NCI-H526 (cell line): ENCODE measurements around the gene CEP44.
"Not testable (repeated sequence)": the region's sequence is repeated elsewhere in the genome, so short reads cannot be mapped to it uniquely, and the experiment has no call there.

Experiments used
- DNase-seq, 2 experiments: peaks; one replicate each; lab custom pipeline; 2025; lab: John Stamatoyannopoulos, UW

Gene CEP44

DNA sequence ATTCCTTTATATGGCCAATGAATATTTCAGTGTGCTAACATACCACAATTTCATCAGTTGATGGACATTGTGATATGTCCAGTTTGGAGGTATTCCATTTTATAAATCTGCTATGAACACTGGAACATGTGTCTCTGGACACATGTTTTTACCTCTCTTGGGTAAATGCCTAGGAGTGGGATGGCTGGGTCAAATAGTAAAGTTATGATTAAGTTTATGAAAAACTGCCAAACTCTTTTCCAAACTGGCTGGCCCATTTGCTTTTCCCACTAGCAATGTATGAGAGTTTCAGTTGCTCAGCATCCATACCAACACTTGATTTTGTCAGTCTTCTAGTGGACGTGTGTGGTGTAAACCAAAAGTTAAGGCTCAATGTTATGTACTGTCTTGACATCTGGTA, 40.5 kb downstream of the CEP44 start:
- no peak for DNase-seq

DNA sequence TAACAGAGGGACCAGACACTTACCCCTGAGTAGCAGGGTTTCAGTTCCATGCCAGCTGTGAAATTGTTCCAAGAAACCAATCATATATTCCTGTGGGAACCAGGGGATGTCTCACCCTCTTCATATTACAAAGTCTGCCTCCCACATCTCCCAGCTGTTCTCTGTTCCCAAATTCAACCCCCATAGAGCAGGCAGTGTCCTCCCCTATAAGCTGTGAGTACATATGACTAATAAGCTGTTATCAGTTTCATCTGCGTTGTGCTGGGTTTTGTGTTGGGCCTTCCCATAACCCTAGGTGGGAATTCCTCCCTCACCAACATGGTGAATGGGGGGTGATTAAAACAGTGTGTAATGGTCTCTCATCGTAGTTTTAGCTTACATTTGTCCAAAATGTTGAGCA, 41.0 kb downstream of the CEP44 start:
- DNase-seq: no peak

DNA sequence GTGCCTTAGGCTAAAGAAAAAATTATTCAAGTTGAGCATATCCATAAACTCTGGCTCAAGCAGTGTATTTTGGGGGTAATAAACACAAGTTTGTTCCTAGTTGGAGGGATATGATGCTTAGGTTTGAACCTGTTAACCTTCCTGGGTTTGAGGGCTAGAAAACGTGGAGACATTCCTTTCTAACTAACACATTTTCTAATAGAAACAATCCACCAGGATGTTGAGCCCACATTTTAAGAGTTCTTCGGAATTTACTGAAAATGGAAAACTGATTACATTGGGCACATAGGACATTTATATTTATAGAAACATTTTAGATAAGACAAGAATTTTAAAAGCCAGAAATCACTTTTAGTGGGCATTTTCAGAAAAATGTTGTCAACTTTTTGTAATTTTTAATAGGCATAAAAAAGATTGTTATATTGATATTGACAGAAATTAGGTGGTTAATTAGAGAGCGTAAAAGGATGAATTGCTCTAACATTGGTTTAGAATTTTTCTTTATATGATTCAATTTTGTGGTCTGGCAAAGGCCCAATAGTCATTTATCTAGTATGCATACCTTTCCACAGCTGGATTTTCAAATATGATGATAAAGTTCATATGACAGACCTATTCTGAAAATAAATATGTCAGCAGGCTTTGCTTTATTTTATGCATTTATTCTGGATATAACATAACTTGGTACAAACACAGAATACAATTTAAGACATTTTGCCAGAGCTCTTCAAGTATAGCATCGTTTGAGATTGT, 49.2 kb downstream of the CEP44 start:
- no peak for DNase-seq

DNA sequence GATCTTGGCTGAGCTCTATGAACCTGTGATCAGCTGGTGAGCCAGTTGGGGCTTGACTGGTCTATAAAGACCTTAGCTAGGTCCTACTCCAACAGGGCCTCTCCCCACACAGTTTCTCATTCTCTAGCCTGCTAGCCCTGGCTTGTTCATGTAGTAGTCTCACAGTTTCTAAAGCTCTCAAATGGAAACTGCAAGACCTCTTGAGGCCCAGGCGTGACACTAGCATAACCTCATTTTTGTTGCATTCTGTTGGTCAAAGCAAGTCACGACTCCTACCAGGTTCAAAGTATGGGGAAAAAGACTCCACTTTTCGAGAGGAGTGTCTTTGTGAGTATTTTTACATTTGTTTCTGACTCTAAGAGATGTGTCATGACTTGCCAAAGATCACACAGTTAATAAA, 50.9 kb downstream of the CEP44 start:
- no peak for DNase-seq

DNA sequence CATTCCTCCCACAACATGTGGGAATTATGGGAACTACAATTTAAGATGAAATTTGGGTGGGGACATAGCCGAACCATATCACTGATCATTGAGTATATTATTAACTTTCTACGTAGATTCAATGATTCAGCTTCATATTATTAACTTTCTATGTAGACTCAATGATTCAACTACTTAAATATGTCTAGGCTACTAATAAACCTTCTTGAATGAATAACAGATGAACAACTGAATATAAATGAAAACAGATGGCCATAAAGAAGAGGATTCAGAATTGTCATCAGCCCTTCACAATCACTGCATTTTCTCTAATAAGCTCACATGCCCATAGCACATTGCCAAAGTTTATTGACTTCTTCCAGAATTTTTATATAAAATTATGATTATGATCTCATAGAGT, 57.0 kb downstream of the CEP44 start:
- DNase-seq: no peak

DNA sequence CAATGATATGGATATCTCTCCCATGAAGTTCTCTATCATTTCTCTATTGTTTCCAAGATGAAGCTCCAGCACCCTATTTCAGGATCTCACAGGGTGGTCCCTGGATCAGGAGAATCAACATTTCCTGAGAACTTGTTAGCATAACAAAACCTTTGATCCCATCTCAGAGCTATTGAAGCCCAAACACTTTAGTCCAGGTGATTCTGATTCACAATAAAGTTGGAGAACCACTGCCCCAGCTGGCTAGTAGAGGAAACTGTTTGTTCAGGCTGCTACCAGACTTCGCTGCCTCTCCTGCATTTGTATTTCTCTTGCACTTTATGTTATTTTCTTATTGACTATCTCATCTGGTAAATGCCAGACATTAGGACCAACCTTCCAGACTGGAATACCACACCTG, 65.4 kb downstream of the CEP44 start:
- no peak for DNase-seq

DNA sequence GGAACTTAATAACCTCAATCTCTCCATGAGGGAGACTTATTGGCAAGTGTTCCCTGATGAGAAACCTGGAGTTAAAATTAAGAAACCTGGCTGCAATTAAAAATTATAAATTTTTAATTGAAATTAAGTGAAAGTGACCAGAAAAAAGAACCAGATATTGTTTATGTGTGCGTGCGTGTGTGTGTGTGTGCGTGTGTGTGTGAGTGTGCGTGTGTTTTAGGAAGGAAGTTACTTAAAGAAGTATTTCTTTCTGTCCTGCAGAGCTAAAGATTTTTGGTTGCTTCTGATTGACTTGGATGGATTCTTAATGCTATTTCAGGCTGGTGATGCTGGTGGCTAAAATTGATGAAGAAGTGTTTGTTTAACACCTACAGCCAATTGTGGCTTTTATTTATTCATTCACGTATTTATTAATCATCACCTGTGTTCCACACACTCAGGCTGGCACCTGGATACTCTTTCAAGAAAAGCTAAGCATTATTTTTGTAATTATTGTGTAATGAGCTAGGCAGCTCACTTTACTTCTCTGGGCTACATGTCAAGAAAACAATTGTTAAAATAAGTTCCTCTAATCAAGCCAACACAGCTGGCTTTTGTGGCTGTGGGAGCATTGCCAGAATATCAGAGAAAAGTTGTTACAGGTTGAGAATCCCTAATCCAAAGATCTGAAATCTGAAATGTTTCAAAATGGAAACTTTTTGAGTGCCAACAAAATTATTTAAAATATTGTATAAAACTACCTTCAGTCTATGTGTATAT, 68.5 kb downstream of the CEP44 start:
- no peak for DNase-seq

DNA sequence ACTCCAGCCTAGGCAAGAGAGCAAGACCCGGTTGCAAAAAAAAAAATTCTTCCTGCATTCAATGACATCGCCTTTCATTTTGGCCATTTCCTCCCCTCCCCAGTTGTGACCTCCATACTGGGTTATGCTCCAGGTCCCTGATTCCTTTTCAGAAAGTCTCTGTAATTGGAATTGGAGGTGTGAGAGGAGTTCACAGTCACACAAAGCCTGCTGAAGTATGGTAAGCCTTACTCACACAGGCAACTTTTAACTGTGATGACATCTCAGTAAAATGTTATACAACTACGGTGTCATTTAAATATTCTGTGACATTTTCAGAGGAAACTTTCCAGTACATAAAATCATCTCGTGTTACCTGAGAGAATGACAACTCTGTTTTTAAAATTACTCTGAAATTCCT, 73.6 kb downstream of the CEP44 start:
- no peak for DNase-seq

DNA sequence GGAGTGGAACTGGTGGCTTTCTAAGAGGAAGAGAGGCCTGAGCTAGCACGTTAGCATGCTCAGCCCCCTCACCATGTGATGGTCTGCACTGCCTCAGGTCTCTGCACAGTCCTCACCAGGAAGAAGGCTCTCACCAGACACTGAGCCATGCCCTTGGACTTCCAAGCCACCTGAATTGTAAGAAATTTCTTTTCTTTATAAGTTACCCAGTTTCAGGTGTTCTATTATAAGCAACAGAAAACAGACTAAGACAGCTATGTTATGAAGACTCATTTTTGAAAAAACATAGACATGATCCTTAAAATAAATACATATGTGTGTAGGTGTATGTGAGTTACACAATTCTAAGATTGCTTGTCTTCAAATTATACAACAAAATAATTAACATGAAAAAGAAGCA, 74.7 kb downstream of the CEP44 start:
- no peak for DNase-seq

DNA sequence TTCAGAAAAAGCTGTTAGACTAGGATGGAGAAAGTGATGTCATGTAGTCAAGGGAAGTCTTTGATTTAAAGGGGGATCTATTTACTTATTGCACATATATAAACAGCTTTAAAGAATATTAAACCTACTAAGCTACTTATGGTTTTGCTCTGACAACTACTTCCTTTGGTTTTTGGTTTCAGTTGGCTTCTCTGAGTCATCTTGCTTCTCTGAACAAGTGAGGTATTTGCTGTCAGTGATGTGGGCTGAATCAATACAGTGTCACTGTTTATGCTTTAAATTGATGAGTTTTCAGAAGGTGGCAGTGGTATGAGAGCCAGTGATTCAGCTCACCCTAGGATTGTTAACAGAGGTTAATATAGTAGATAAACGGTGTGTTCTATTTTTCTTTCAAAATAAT, 75.1 kb downstream of the CEP44 start:
- no peak for DNase-seq

DNA sequence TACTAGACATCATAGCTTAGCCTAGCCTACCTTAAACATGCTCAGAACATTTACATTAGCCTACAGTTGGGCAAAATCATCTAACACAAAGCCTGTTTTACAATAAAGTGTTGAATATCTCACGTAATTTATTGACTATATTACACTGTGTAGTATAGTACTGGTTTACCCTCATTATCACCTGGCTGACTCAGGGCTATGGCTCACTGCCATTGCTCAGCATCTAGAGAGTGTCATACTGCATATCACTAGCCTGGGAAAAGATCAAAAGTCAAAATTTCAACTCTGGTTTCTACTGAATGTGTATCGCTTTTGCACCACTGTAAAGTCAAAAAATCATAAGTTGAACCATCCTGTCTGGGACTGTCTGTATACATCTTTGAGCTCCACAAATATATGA, 78.6 kb downstream of the CEP44 start:
- no peak for DNase-seq

DNA sequence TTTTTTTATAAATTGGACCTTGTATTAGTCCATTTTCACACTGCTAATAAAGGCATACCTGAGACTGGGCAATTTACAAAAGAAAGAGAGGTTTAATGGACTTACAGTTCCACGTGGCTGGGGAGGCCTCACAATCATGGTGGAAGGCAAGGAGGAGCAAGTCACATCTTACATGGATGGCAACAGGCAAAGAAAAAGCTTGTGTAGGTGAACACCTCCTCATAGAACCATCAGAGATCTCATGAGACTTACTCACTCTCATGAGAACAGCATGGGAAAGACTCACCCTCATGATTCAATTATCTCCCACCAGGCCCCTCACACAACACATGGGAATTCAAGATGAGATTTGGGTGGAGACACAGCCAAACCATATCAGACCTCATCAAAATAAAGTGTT, 80.1 kb downstream of the CEP44 start:
- not testable (repeated sequence) for DNase-seq

DNA sequence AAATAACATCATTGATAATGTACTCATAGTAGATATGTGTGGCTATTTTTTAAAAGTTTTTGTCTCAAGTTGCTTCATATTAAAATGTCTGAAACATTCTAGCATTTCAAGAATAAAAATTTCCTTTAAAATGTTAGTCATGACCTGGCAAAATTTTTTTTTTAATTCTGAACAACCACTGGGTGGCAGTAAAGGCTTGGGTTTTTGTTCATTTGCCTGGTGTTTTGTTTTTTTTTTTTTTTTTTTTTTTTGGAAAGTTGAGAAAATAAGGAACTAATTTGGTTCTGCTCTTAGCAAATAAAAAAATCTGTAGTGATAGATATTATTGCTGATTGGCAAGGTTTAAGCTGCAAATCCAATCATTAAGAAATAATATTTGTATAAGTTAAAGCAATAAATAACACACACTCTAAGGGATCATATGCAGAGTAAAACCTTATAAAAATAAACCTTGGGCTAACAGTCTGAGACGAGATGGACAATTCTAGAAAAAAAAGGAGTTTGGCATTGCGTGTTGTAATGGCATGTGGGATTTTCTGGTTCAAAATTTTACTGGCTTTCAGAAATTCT, 81.4 kb downstream of the CEP44 start:
- peak in 1 of 2 experiments; percentile 25 for DNase-seq

DNA sequence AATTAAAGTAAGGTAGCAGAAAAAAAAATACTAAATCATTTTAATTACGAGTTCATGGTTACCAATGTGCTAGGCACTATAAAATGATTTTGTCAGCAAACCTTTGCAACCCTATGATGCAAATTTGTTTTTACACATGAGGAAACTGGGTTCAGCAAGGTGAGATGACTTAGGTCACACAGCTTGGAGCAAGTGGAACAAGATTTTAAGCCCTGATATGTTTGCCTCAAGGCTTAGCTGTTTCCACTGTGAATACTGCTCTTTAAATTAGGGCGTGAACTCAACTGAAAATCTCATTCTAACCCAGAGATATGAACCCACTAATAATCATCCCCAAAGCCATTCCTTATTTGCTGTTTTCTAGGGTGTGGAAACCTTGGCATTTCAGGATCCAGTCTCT, 86.3 kb downstream of the CEP44 start:
- DNase-seq: no peak

DNA sequence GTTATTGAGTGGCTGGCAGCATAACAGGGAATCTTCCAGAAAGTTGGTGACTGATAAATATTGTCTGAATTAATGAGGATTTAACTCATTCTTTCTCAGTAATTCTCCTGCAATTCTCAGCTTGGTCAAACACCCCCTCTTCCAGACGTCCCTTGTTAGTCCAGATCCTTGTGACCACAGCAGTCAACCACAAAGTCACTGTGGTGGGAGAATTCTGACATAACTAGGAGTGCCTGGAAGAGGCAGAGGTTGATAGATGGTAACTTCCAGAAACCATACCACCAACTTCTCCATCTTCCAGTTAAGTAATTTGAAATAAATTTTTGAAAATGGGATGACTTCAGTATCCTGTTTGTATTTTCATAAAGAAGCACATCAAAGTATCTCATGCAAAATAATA, 90.1 kb downstream of the CEP44 start:
- DNase-seq: no peak

DNA sequence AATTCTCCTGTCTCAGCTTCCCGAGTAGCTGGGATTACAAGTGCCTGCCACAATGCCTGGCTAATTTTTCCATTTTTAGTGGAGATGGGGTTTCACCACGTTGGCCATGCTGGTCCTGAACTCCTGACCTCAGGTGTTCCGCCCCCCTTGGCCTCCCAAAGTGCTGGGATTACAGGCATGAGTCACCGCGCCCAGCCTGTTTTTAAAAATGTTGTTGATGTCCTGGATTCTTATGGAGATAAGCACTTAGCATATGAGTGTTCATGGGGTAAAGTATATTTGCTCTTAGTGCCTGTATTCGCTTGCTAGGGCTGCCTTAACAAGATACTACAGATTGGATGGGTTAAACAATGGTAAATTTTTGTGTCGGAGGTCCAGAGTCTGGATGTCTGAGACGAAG, 91.7 kb downstream of the CEP44 start:
- no peak for DNase-seq

DNA sequence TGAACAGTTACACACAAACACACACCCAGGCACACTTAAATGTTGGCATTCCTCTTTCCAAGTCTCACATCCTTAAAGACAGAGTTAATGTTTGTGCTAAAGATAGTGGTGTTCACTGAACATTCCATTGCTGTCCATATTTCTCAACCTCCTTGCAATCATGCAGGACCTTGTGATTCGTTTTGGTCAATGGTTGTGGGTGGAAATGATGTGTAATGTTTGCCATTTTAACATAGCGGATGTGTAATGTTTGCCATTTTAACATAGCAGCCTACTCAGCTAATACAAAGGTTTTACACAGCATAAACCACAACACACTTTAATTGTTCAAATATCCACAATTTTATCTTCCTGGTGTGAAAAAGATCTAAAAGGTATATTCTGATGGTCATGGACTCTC, 93.9 kb downstream of the CEP44 start:
- no peak for DNase-seq

DNA sequence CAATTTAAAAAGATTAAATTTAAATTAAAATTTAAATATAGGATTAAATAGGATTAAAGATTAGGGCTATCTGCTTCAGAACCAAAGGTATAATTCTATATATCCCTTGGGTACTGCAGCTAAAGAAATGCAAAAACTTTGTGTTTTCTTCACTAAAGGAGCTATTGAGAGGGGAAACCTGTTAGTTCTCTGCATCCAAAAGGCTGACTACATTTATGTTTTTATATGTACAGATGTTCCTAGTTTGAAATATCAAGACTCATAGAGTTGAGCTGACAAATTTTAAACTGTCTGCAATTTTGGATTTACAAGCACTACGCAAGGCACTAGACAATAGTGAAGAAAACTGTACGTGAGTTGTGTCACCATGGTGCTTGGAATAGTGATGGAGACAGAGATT, 95.2 kb downstream of the CEP44 start:
- no peak for DNase-seq

DNA sequence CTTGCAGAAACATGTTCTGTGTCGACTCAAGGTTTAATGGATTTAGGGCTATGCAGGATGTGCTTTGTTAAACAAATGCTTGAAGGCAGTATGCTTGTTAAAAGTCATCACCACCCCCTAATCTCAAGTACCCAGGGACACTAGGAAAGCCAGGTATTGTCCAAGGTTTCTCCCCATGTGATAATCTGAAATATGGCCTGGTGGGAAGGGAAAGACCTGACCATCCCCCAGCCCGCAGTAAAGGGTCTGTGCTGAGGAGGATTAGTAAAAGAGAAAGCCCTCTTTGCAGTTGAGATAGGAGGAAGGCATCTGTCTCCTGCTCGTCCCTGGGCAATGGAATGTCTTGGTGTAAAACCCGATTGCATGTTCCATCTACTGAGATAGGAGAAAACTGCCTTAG, 96.5 kb downstream of the CEP44 start:
- peak in 1 of 2 experiments; percentile 16 for DNase-seq

DNA sequence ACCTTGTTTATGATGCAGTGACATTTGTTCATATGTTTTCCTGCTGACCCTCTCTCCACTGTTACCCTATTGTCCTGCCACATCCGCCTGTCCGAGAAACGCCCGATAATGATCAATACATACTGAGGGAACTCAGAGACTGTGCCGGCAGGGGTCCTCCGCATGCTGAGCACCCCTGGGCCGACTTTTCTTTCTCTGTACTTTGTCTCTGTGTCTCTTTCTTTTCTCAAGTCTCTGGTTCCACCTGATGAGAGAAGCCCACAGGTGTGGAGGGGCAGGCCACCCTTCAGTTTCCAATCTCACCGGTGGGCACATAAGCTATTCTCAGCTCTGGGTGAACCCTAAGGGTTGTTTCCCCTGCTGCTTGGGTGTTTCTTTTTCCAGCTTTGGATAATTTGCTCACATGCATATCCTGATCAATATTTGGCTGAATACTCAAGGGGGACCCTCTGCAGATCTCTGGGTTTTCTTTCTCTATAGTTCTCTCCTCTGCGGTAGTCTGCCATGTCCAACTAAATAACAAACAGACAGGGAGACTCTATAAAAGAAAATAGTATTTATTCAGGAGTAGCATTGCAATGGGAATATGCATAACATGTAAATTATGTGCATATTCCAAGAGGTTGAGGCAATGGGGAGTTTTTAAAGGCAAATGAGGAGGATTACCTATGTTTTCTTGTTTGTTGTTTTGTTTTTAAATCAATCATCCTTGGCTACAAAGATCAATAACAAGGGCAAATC, 97.2 kb downstream of the CEP44 start:
- DNase-seq: peak in 1 of 2 experiments; percentile 12

DNA sequence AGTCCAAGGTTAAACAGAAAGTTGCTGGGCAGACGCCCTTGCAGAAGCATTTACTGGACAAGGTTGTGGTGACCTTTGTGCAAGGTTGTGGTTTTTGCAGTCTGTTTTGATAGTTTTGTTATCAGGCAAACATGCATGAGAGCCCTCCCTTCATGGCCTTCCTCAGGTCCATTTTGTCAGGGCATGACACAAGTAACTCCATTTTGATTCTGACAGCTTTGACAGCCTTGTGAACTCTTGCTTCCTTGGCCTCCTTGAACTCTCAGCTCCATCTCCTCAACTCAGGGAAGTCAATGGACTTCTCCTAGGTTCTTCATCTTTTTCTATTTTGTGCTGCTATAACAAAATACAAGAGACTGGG, 97.7 kb downstream of the CEP44 start:
- DNase-seq: no peak
